HG02642 (cell line): ENCODE results near the gene CISTR.
A peak's percentile ranks its signal among the peaks of the same experiment; 100 is the strongest.
"Not testable (repeated sequence)": the region's sequence is repeated elsewhere in the genome, so short reads cannot be mapped to it uniquely, and the experiment has no call there.

Experiments
- ATAC-seq: cut with Tn5 transposase; IDR thresholded peaks from one replicate; pipeline ENCODE4 v1.9.1; 2021; ENCODE audit warnings: mild to moderate bottlenecking; ENCODE audit not compliant: unreplicated experiment, poor library complexity

CISTR gene

DNA sequence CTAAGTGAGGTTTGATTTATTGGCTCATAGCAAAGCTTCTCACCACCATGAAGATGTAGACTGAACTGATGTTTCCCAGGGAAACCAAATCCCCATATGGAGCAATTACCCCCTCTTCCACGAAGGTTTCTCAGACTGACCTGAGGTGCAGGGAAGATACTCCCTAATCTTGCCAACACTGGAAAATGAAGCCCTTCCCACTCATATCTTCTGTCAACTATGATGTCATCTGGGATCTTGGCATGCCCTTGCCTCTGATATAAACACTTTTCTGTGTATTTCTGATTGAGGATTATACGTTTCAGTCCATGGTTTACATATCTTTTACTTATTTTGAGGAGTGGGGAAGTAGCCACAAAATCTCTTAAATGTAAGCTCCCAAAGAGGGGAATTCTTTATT lies 14.1 kb upstream of the CISTR start:
- ATAC-seq = no peak

DNA sequence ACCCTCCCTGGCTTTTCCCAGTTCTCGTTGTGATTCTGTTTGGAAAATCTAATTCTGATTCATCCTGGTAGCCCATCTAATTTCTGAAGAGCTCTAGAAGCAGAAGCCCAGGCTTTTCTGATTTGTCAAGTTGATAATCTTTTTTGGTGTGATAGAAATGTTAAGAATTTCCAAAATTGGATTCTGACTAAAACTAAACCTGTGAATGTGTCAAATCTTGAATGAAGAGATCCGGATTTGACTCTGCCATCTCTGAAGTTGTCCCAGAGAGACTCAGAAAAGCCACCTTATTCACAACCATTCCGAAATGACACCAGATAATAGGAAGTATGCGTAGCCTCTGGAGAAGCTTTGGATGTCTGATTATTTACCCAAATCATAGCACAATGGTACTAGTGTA lies 12.8 kb upstream of the CISTR start:
- no peak for ATAC-seq

- ATAC-seq = not testable (repeated sequence)
These were observed 11.0 kb upstream of the CISTR start for GRCh38 chr12:53762793-53763192.

- no peak for ATAC-seq
These were observed 9.5 kb upstream of the CISTR start for GRCh38 chr12:53761306-53761705.

DNA sequence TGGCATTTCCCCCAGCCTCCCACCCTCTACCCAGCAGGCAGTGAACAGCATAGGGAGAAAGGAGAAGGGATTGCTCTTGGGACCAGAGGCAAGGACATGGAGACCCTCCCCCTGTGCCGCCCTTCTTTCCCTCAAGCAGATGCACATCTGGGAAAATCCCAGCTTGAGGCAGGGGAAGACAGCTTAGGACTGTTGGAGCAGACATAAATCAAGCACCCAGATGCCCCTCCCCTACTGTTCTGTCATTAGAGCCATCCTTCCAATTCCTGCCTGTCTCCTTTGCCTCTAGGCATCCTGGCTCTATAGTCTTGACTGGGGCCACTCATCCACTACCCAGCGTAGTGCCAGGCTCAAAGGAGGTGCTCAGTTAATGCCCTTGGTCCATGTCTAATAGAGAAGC lies 7.5 kb upstream of the CISTR start:
- no peak for ATAC-seq

DNA sequence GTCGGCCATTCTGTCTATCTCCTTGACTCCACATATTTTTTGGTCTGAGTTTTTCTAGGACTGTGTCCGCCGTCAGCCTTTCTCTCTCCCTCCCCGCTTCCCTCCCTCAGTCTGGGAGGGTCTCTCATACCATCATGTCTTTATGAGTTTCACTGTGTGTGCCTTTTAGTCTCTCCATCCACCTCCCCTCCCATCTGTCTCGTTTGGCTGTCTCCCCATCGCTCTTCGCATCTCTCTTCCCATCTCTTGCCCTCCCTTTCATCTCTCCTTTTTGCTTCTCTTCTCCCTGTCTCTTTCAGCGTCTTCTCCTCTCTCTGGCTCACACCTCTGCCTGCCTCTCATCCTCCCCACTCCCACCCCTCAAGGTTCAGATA lies 6.9 kb upstream of the CISTR start:
- ATAC-seq = no peak

DNA sequence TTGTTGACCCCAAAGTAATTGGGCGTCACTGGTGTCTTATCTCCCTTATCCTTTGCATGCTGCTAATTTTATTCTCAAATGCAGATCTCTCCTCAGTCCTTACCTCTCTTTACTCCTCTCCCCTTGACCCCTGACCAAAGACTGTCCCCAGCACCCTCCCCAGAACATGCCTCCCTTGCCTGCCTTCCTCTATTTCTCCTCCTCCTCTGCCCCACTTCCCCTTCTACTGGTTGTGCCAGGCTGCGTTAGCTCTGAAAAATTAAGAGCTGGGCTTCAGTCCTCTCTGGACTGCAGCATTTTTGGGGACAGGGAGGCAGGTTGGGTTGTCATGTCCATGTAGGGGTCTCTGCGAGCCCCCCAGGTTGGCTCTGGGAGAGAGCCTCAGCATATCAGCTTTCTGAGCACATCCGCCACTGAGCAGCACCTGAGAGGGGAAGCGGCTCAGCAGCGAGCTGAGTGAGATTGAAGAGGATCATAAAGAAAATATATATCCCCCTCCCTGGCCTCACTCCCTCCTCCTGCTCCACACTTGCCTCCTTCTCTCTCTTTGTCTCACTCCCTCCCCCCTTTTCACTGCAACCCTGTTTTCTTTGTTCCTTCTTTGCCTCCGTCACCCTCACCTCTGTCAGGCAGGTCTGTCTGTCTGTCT lies 6.4 kb upstream of the CISTR start:
- no peak for ATAC-seq

DNA sequence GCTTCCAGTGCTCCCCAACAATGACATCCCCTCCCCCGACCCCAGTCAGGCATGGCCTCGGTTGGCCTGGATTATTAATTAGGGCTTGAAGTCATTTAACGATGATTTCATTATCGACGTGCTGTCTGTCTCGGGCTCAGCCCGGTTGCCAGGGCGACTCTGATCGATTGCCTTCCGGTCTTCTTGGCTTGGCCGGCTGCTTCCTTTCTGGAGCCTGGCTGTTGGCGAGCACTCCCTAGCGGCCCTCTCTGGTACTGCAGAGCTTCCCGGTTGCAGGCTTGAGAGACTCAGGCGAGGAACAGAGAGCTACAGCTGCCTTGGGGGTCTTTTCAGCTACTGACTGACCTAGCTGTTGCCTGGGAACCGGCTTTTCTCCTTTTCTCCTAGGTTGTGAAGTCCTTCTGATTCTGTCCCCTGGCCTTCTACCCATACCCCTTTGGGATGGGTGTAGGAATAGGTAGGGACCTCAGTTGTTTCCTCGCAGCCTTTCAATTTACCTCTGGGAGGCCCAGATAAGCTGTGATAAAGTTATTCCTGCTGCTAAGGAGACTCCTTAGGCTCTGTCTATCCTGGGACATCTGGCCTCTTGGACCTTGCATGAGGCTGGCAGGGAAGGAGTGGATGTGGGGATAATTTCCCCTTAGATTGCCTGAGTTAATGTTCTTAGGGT lies 5.5 kb upstream of the CISTR start:
- peak; percentile 77 for ATAC-seq

DNA sequence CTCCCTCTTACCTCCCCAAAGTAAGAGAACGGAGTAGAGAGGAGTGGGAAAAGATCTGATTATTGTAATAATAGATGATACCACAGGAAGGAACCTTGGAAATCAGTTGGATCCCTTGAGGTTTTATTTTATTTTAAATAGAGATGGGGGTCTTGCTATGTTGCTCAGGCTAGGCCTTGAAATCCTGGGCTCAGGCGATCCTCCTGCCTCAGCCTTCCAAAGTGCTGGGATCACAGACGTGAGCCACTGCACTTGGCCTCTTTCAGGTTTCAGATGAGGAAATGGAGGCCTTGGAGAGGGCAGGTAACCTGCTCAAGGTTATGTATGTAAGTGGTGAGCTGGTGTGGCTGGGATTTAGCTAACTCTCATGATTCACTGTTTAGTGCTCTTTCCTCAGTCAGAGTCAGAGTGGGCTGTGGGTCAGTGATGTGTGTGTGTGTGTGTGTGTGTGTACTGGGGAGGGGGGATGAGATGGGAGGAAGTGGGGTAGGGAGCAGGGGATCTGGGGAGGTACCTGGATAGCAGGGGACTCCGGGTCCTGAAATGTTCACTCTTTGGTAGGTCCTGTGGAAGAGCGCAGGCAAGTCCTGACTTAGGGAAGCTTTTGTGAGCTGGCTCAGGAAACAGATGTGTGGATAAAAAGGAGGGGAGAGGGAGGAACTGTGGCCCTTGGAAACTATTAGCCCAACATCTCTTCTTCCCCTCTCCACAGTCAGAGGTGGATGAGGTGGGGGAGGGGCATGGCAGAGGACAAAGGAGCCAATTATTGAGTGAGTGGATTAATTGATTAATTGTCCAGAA lies 4.7 kb upstream of the CISTR start:
- ATAC-seq = peak; percentile 4

DNA sequence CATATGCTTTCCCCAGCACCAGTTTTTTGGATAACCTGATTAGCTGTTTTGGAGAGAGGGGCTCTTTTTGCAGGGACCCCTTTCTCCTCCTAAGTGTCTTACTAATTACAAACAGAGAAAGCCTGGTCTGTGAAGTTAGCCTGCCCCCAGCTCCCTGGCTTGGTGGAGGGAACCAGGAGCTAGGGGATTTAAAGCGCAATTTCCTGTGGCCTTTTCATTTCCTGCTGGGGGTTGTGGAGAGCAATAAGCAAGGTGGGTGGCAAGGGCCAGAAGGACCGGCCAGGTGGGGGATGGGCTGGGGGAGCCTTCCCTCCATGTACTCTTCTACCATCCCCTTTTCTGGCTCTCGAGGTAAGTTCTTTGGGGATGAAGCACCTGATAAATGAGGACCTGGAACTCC lies 4.1 kb upstream of the CISTR start:
- no peak for ATAC-seq

- ATAC-seq = no peak
These were observed 3.7 kb upstream of the CISTR start for GRCh38 chr12:53755451-53755891.

DNA sequence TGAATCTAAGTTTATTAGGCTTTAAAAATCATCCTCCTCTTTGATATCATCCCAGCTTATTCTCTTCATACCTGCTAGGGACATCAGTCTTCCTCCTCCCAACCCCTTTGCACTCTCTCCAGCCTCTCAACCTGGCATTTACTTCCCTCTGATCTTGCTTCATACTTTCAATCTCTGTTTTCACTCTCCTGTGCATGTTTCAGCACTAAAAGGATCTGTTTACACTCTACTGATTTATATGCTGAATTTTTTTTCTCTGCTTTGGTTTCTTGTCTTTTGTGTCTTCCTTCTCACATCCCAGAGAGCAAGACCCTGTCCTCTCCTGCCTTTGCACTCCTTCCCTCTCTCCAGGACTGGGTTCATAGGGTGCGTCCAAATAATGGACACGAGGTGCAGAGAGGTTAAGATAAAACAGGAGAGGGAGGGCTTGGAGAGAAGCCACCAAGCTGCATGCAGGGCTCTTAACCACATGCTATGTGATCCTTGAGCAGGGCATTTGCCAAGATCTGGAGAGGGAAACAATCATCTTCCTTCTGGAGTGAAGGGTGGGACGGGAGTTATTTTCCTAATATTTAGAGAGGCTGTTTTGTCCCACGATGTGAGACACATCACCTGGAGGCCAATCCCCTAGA lies 3.0 kb upstream of the CISTR start:
- no peak for ATAC-seq

DNA sequence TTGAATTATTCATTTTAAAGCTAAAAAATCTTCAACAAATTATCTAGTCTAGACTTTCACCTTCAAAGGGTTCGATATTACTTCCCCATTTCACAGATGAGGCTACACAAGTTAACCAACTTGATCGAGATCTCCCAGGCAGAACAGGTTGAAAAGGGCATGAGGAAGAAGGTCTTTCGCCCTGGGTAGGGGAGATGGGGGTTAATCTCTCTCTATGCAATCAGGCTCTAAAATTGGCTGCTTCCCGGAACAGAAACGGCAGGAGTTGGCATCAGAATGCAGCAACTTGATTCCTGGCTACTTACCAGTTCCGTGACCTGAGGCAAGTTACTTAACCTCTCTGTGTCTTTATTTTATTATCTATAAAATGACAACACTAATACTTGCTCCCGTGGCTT lies 2.4 kb upstream of the CISTR start:
- ATAC-seq = no peak

GRCh38 chr12:53752621-53753020 lies 842 bp upstream of the CISTR start:
- no peak for ATAC-seq

GRCh38 chr12:53752192-53752601 lies 418 bp upstream of the CISTR start:
- ATAC-seq = no peak

GRCh38 chr12:53750812-53751335 lies 905 bp downstream of the CISTR start:
- ATAC-seq = peak; percentile 28

GRCh38 chr12:53749986-53750811 lies 1.6 kb downstream of the CISTR start:
- no peak for ATAC-seq

DNA sequence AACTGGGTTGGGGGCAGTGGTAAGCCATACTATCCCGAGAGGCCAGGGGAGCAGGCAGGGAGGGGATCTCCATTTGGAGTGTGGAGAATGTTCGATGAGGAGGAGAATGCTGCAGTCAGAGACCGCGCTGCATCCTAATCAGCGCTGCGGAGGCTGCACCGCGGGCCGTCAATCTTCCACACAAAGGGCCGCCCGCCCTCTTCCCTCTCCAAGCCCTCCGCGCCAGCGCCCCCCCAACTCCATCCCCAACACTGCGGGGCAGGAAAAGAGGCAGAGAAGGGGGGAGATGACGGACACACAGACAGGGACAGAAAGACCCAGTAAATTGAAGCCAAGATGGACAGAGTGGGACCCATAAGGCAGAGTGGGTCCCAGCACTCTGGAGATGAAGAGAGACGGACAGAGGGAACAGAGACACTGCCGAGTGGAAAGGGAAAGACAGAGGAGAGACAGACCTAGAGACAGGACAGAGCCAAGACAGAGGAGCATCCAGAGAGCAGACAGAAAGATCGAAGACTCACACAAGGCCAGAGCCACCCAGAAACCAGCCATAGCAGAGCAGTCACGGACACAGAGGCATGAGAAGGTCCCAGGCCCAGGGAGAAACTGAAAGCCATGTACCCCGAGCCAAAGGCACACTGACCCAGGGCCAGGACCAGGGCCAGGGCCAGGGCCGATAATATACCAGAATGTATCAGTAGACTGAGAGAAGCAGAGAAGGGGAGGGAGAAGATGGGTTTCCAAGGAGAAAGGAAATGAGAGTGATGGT lies 3.5 kb downstream of the CISTR start:
- no peak for ATAC-seq

- no peak for ATAC-seq
These were observed 4.7 kb downstream of the CISTR start for GRCh38 chr12:53747095-53747494.
